GM23338 (cell line): ENCODE measurements around the gene ADCY4. TPM values are rescaled to one million over a fixed set of nuclear protein-coding genes. Genes with fewer than 3 reads are reported as not detected.
A peak's percentile ranks its signal among the peaks of the same experiment; 100 is the strongest.

ENCODE experiments used
- ATAC-seq: fragments of 200-7000 bp; cut with Tn5 transposase; 3 replicates; pipeline ENCODE4 v1.9.1; 2020
- DNase-seq: peaks from one replicate; pipeline ENCODE4 v3.0.0-alpha.2; 2015; ENCODE audit warnings: low spot score
- H2AFZ ChIP-seq: fragments of 200-600 bp; sonication (generic); 2 replicates; pipeline ENCODE4 v1.8.0; 2016; ENCODE audit warnings: antibody characterized with exemption, mild to moderate bottlenecking, moderate library complexity
- H3F3A ChIP-seq: fragments of 200-600 bp; sonication (generic); replicated peaks from 2 replicates; pipeline ENCODE4 v1.8.0; 2017; ENCODE audit warnings: antibody characterized with exemption, mixed run types, low read depth
- H3K27ac ChIP-seq: fragments of 200-600 bp; sonication (generic); 2 replicates; pipeline ENCODE4 v1.6.1; 2016; ENCODE audit warnings: low read depth
- H3K27me3 ChIP-seq: fragments of 200-600 bp; sonication (generic); 2 replicates; pipeline ENCODE4 v1.8.0; 2016; ENCODE audit warnings: mild to moderate bottlenecking, mixed run types, moderate library complexity; ENCODE audit not compliant: insufficient read depth
- H3K36me3 ChIP-seq: fragments of 200-600 bp; sonication (generic); 2 replicates; pipeline ENCODE4 v1.8.0; 2016; ENCODE audit warnings: mild to moderate bottlenecking; ENCODE audit not compliant: insufficient read depth
- H3K4me1 ChIP-seq: fragments of 200-600 bp; sonication (generic); 2 replicates; pipeline ENCODE4 v1.8.0; 2016; ENCODE audit warnings: mild to moderate bottlenecking, moderate library complexity; ENCODE audit not compliant: insufficient read depth
- H3K4me2 ChIP-seq: fragments of 200-600 bp; sonication (generic); 2 replicates; pipeline ENCODE4 v1.7.1; 2017; ENCODE audit warnings: mixed run types
- H3K4me3 ChIP-seq: fragments of 200-600 bp; sonication (generic); 2 replicates; pipeline ENCODE4 v1.6.1; 2016; ENCODE audit warnings: mixed run types
- H3K79me2 ChIP-seq: fragments of 200-600 bp; sonication (generic); replicated peaks from 2 replicates; pipeline ENCODE4 v1.8.0; 2017; ENCODE audit warnings: mild to moderate bottlenecking; ENCODE audit not compliant: insufficient read depth
- H3K9me2 ChIP-seq: fragments of 200-600 bp; sonication (generic); 2 replicates; pipeline ENCODE4 v1.8.0; 2017; ENCODE audit not compliant: insufficient read depth
- H4K20me1 ChIP-seq: fragments of 200-600 bp; sonication (generic); replicated peaks from 2 replicates; pipeline ENCODE4 v1.8.0; 2017; ENCODE audit warnings: mild to moderate bottlenecking; ENCODE audit not compliant: insufficient read depth
- H3K27ac Mint-ChIP-seq: 2 replicates; pipeline ENCODE4 v1.8.0; 2020; ENCODE audit warnings: inconsistent platforms, mild to moderate bottlenecking, moderate library complexity, mixed read lengths
- H3K27me3 Mint-ChIP-seq: 3 replicates; pipeline ENCODE4 v1.8.0; 2022; ENCODE audit warnings: low read depth, mild to moderate bottlenecking, moderate library complexity, mixed read lengths, inconsistent platforms; ENCODE audit not compliant: insufficient read depth, poor library complexity
- H3K36me3 Mint-ChIP-seq: 3 replicates; pipeline ENCODE4 v1.8.0; 2021; ENCODE audit warnings: low read depth, mild to moderate bottlenecking, inconsistent platforms, moderate library complexity, mixed read lengths
- H3K4me1 Mint-ChIP-seq: 3 replicates; pipeline ENCODE4 v1.8.0; 2020; ENCODE audit warnings: mild to moderate bottlenecking, inconsistent platforms, mixed read lengths
- H3K4me3 Mint-ChIP-seq: 3 replicates; pipeline ENCODE4 v1.8.0; 2021; ENCODE audit warnings: moderate library complexity, mild to moderate bottlenecking, inconsistent platforms, mixed read lengths
- H3K9me3 Mint-ChIP-seq: 3 replicates; pipeline ENCODE4 v1.8.0; 2020; ENCODE audit warnings: moderate library complexity, mild to moderate bottlenecking, inconsistent platforms, mixed read lengths
- CREB1 ChIP-seq: fragments of 250-450 bp; sonication (Bioruptor Pico); IDR thresholded peaks from 2 replicates; pipeline ENCODE4 v1.5.0; 2020; ENCODE audit warnings: low read depth, mild to moderate bottlenecking, moderate library complexity
- EZH2 ChIP-seq: fragments of 200-600 bp; sonication (generic); IDR thresholded peaks from one replicate; pipeline ENCODE4 v1.8.0; 2017; ENCODE audit warnings: antibody characterized with exemption, mild to moderate bottlenecking, low read depth; ENCODE audit not compliant: unreplicated experiment
- JUNB ChIP-seq: IDR thresholded peaks from one replicate; pipeline ENCODE4 v1.6.1; 2016; ENCODE audit warnings: antibody characterized with exemption; ENCODE audit not compliant: unreplicated experiment
- NANOG ChIP-seq: IDR thresholded peaks from 2 replicates; pipeline ENCODE4 v1.6.1; 2016; ENCODE audit warnings: antibody characterized with exemption, borderline replicate concordance
- POLR2AphosphoS5 ChIP-seq: IDR thresholded peaks from 2 replicates; pipeline ENCODE4 v1.6.1; 2016; ENCODE audit warnings: antibody characterized with exemption, low read depth
- STAT1 ChIP-seq: IDR thresholded peaks from one replicate; pipeline ENCODE4 v1.6.1; 2016; ENCODE audit warnings: antibody characterized with exemption; ENCODE audit not compliant: unreplicated experiment
- ZNF462 ChIP-seq: fragments of 250-450 bp; sonication (Bioruptor Pico); IDR thresholded peaks from 2 replicates; pipeline ENCODE4 v1.5.0; 2020; ENCODE audit warnings: mild to moderate bottlenecking, moderate library complexity
- polyA plus RNA-seq: library from polyadenylated mRNA; unstranded; fragments of >200 nt; fragmentation: Nextera tagmentation; extraction: Ambion mirVana; gene quantifications from 2 replicates; pipeline ENCODE4 v1.2.1, GENCODE V29; 2016
- total RNA-seq: library from RNA; depleted of rRNA; stranded (reverse); fragments of >200 nt; shearing (Covaris generic); gene quantifications from 2 replicates; pipeline ENCODE4 v1.2.3, GENCODE V29; 2014

ADCY4 gene
- total and polyA plus RNA-seq, 2 experiments from 2014 or later = 0.10 to 0.40 TPM

- TF ChIP-seq ZNF462 (CRISPR knock-in tag) = no peak
- no peak for TF ChIP-seq NANOG
- no peak for TF ChIP-seq STAT1
These were observed 30.9 kb upstream of the ADCY4 start (continued) for GRCh38 chr14:24365600-24366412.

GRCh38 chr14:24364841-24365240, 30.0 kb upstream of the ADCY4 start:
- Mint-ChIP-seq H3K4me3 (no peak overlapping the region), H3K9me3 (no peaks in the 10 kb centered on the region; the same call in 2 of the 3 replicates), H3K36me3 (no peaks in the 10 kb centered on the region), H3K27ac (no peak overlapping the region), H3K4me1 (peaks cover 14% of the 10 kb centered on the region), H3K27me3 (peaks cover 29% of the 10 kb centered on the region)
- Histone ChIP-seq H3K27me3 (peaks cover 52% of the 10 kb centered on the region), H3K4me1 (peaks cover 14% of the 10 kb centered on the region; the same call in 1 of the 2 replicates), H3K4me3 (no peak overlapping the region), H3K36me3 (no peaks in the 10 kb centered on the region), H3K79me2 (no peaks in the 10 kb centered on the region), H2AFZ (no peak overlapping the region), H4K20me1 (no peaks in the 10 kb centered on the region), H3K9me2 (no peaks in the 10 kb centered on the region), H3K27ac (no peak overlapping the region), H3F3A (0 out of 2 replicates have a peak, but pooled peaks cover 4% of the 10 kb centered on the region), H3K4me2 (0 out of 2 replicates have a peak overlapping the region, but pooled peaks have one; percentile 15)
- no peak for DNase-seq
- no peak for ATAC-seq
- no peak for TF ChIP-seq EZH2
- no peak for TF ChIP-seq POLR2AphosphoS5
- no peak for TF ChIP-seq STAT1
- no peak for TF ChIP-seq ZNF462 (CRISPR knock-in tag)
- no peak for TF ChIP-seq CREB1 (CRISPR knock-in tag)
- no peak for TF ChIP-seq JUNB
